SK-N-MC (cell line): ENCODE data around the gene CRABP2.
A peak's percentile ranks its signal among the peaks of the same experiment; 100 is the strongest.

Experiments
- DNase-seq: peaks from one replicate; pipeline ENCODE4 v3.0.0-alpha.2; 2011; ENCODE audit warnings: low read depth, low spot score
- H3K27ac ChIP-seq: fragments of 200-600 bp; sonication (generic); 2 replicates; pipeline ENCODE4 v1.5.1; 2016; ENCODE audit warnings: mixed run types
- H3K36me3 ChIP-seq: fragments of 200-600 bp; sonication (generic); 2 replicates; pipeline ENCODE4 v1.6.1; 2017; ENCODE audit warnings: antibody characterized with exemption, low read length, mixed read lengths; ENCODE audit not compliant: insufficient read depth
- H3K4me3 ChIP-seq: fragments of 200-600 bp; sonication (generic); 2 replicates; pipeline ENCODE4 v1.5.1; 2016
- H3K9ac ChIP-seq: fragments of 200-600 bp; sonication (generic); 2 replicates; pipeline ENCODE4 v1.8.0; 2017; ENCODE audit warnings: mixed run types, mixed read lengths; ENCODE audit not compliant: insufficient read length
- H3K9me3 ChIP-seq: fragments of 200-600 bp; sonication (generic); 2 replicates; pipeline ENCODE4 v1.6.1; 2017; ENCODE audit warnings: low read depth, mild to moderate bottlenecking, antibody characterized with exemption, low read length, moderate library complexity, mixed read lengths
- EZH2 ChIP-seq: fragments of 200-600 bp; sonication (generic); IDR thresholded peaks from one replicate; pipeline ENCODE4 v1.6.1; 2017; ENCODE audit warnings: antibody characterized with exemption
- FOXP2 ChIP-seq: optimal IDR thresholded peaks from 2 replicates; pipeline ENCODE3; 2011; ENCODE audit warnings: mild to moderate bottlenecking, moderate library complexity; ENCODE audit not compliant: insufficient read depth; ENCODE audit errors: extremely low read length, control extremely low read depth
- POLR2AphosphoS5 ChIP-seq: IDR thresholded peaks from 2 replicates; pipeline ENCODE4 v1.6.1; 2012; ENCODE audit warnings: mild to moderate bottlenecking, low read depth, low read length, borderline replicate concordance

Gene CRABP2

DNA sequence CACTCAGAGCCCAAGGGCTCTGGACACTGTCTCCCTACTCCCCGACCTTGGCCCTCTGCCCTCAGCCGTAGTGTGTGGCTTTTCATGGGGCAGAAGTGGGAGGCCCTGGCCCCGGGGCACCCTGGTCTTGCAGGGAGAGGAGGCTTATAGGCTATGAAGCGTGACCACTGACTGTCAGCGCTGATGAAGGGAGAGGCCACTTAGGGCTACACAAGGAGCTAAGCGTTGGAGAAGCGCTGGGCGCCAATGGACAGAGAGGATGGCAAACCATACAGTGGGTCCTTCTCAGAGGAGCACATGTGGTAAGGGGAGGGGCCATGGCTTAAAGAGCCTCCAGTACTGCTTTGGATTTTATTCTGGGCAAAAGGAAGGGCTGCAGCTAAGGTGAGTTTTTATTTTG lies 7.9 kb downstream of the CRABP2 start:
- TF ChIP-seq POLR2AphosphoS5 (no peak), FOXP2 (no peak), EZH2 (no peak)
- no peaks in the 10 kb centered on the region for H3K36me3 ChIP-seq
- no peaks in the 10 kb centered on the region for H3K9me3 ChIP-seq
- H3K4me3 ChIP-seq: no peak overlapping the region
- DNase-seq: no peak
- H3K9ac ChIP-seq: no peak overlapping the region
- no peak overlapping the region for H3K27ac ChIP-seq

DNA sequence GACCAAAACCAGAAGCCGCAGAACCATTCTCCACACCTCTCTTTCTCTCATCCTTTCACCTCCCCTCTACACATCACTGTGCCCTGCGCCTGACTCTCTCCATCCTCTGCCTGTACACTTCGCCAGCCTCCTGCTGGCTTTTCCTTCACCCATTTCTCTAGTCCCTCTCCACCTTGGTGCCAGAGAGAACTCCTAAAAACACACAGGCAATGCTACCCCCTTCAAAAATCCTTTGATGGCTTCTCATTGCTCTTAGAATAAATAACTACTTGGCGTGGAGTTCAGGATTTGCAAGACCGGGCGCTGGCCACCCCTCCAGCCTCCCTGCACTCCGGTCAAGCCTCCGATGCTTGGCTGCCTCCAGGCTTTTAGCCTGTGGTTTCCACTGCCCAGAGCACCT lies 8.6 kb downstream of the CRABP2 start:
- no peaks in the 10 kb centered on the region for H3K36me3 ChIP-seq
- H3K9me3 ChIP-seq: no peaks in the 10 kb centered on the region
- no peak for DNase-seq
- no peak for TF ChIP-seq EZH2
- TF ChIP-seq FOXP2: no peak
- no peak for TF ChIP-seq POLR2AphosphoS5
- H3K4me3 ChIP-seq: no peak overlapping the region
- no peak overlapping the region for H3K27ac ChIP-seq
- no peak overlapping the region for H3K9ac ChIP-seq

- H3K9me3 ChIP-seq: no peaks in the 10 kb centered on the region
- H3K36me3 ChIP-seq: no peaks in the 10 kb centered on the region
- no peak overlapping the region for H3K4me3 ChIP-seq
- no peak overlapping the region for H3K9ac ChIP-seq
- no peak for TF ChIP-seq POLR2AphosphoS5
- TF ChIP-seq FOXP2: no peak
- TF ChIP-seq EZH2: no peak
- no peak overlapping the region for H3K27ac ChIP-seq
- no peak for DNase-seq
Measured at GRCh38 chr1:156694690-156694962, 10.8 kb downstream of the CRABP2 start.

DNA sequence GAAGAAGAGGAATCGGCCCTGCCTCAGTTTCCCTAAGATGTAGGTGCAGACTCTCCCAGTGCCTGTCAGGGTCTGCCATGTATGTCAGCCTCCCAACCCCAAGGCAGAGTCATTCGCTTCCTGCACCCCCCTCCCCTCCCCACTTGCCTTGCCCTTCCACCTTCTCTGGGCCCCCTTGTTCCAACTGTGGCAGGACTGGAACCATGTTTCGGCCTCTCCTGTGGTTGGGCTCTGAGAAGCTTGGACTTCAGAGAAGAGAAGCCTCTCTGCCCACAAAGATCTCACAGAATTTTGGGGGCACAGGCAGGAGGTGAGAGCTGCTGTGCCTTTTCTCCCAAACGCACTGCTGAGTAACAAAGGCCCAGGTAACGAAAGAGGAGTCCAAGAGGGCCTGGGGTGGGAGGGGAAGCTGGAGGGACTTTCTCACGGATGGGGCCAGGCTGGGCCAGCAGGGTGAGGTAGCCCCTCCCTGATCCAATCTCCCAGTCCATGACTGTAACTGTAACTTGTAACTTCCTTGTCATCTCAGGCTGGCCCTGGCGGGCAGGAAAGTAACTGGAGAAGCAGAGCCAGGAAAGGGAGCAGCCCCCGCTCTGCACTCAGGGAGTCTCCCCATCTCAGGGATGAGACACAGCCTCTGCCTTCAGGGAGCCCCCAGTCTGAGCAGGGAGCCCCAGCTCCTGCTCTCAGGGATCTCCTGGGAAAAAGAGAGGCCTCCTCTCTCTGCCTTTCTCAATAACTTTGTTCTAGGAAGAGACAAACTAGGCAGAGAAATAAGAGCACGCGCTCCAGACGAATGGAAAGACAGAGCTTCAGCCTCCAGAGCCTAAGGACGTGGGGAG lies 11.3 kb downstream of the CRABP2 start:
- Histone ChIP-seq H3K27ac (no peak overlapping the region), H3K9ac (no peak overlapping the region), H3K36me3 (no peaks in the 10 kb centered on the region), H3K9me3 (no peaks in the 10 kb centered on the region), H3K4me3 (no peak overlapping the region)
- DNase-seq: no peak
- no peak for TF ChIP-seq POLR2AphosphoS5
- no peak for TF ChIP-seq EZH2

DNA sequence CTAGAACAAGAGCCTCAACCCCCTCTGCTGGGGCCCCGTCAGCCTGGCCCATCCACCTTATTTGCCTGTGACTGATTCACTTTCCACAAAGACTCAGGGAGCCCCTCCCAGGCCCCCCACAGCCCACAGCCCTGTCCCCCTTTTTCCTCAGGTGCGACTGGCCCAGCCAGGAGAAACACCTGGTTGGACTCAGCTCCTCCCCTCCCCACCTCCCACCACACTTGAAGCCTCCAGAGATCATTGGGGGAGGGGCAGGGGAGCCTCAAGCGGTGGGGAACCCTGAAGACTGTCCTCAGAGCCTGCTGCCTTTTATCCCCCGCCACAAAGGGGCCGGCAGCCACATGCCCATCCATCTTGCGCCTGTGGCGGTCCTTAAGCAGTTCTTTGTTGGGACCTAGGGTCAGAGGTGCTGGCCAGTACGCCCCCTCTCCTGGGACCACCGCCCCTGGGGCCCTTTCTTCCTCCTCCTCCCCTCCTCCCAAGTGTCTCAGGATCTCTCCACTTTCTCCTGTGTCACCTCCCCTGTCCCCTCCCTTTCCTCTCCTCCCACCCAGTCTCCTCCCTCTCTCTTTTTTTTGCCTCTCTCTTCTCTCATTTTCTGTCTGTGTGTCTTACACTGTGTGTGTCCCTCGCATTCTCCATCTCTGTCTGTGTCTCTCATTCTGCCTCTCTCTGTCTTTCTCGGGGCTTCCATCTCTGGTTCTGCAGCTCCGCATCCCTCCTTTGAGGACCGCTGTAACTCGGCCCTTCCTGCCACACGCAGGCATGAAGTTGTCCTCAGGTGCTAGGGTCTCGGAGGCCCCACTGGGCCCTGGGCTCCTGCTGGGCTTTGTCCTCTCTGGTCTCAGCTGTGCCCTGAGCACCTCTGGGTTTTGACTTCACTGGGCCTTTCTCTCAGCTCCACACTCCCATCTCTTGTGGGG lies 12.2 kb downstream of the CRABP2 start:
- Histone ChIP-seq H3K4me3 (peak overlapping the region; percentile 22; the same call in 1 of the 2 replicates), H3K36me3 (no peaks in the 10 kb centered on the region), H3K9ac (peak overlapping the region; percentile 20), H3K9me3 (no peaks in the 10 kb centered on the region), H3K27ac (no peak overlapping the region)
- TF ChIP-seq FOXP2 (no peak), EZH2 (no peak), POLR2AphosphoS5 (no peak)
- no peak for DNase-seq

DNA sequence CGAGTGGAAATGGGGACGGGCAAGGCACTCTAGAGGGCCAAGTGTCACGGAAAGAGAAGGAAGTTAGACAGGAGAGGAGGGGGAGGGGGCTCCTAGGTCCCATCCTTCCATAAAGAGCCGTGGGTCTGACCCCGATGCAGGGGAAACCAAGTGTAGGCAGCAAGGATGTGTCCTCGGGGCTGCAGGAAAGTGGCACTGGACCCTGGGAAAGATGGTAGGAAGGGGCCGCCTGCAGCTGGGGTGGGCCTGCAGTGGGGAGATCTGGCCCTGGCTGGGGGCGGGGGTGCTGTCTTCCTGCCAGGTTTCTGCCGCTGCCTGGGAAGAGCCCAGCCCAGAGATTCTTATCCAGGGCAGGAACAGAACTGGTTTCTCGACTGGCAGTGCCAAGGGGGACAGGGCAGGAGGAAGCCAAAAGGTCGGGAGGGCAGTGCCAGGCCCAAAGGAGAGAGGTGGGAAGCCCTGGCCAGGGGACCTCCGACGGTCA lies 12.9 kb downstream of the CRABP2 start:
- no peaks in the 10 kb centered on the region for H3K9me3 ChIP-seq
- TF ChIP-seq POLR2AphosphoS5 (no peak), FOXP2 (no peak), EZH2 (no peak)
- no peak overlapping the region for H3K9ac ChIP-seq
- H3K4me3 ChIP-seq: no peak overlapping the region
- no peak overlapping the region for H3K27ac ChIP-seq
- H3K36me3 ChIP-seq: no peaks in the 10 kb centered on the region
- no peak for DNase-seq

DNA sequence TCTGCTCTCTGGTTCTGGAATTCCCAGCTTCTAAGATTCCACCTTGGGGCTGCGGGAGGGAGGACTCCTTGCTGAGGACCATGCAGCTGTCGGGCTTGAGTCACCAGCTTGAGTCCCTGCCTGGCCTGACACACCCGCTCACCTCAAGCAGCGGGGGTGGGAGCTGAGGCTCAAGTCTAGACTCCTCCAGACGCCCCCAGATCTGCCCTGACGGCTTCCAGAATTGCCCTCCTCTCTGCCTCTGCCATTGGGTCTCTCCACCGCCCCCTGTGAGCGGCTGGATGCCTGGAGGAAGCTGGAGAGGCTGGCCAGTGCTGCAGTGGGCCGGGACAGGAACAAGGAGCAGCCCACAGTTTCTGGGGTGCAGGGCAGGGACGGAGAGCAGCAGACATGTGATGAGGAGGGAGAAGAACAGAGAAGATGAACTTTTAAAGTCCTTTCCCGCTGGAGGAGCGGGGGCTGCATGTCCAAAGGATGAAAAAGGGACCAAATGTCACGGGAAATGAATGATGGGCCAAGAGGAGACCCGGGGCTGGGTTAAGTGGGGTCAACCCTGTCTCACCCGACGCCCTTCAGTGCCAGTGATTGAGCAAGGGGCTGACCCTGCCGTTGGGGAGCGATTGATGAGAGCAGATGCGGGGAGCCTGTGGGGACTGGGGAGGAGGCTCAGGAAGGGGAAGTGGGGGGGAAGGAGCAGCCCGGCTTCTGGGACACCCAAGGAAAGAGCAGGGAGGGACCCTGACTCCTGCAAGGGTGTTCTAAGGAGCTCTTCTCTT lies 13.5 kb downstream of the CRABP2 start:
- no peak for DNase-seq
- Histone ChIP-seq H3K9ac (no peak overlapping the region), H3K36me3 (no peaks in the 10 kb centered on the region), H3K27ac (no peak overlapping the region), H3K9me3 (no peaks in the 10 kb centered on the region), H3K4me3 (no peak overlapping the region)
- no peak for TF ChIP-seq POLR2AphosphoS5
- TF ChIP-seq FOXP2: no peak
- no peak for TF ChIP-seq EZH2

DNA sequence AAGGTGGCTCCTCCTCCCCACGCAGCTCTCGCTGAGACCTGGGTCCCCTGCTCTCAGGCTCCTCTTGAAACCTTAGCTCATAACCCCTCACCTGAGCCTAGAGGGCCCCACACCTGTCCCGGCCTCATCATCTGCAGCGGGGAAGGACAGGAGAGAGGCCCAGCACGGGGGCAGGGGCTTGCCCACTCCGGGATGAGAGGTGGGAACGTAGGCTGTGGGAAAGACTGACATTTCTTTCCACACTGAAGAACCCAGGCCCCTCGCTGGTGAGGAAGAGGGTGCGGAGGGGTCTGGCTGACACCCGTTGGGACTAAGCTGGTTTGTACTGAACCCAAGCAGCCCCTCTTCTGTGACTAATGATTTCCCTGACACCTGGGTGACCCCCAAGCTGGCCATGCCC lies 14.2 kb downstream of the CRABP2 start:
- TF ChIP-seq FOXP2: no peak
- TF ChIP-seq POLR2AphosphoS5: no peak
- TF ChIP-seq EZH2: no peak
- no peaks in the 10 kb centered on the region for H3K9me3 ChIP-seq
- no peaks in the 10 kb centered on the region for H3K36me3 ChIP-seq
- H3K4me3 ChIP-seq: no peak overlapping the region
- H3K27ac ChIP-seq: no peak overlapping the region
- no peak overlapping the region for H3K9ac ChIP-seq
- no peak for DNase-seq
